Adrenal gland (tissue), 12 donors: ENCODE data around the gene SIX5. TPM values are rescaled to one million over a fixed set of nuclear protein-coding genes. Genes with fewer than 3 reads are reported as not detected.
A peak's percentile ranks its signal among the peaks of the same experiment; 100 is the strongest.
"Not testable (repeated sequence)": the region's sequence is repeated elsewhere in the genome, so short reads cannot be mapped to it uniquely, and the experiment has no call there.

ENCODE experiments used
- DNase-seq, 7 donors: peaks; one replicate each; pipeline ENCODE4 v3.0.0-alpha.2; 2019 to 2020
- H3K27ac ChIP-seq, 5 donors: fragments of 200-600 bp; sonication (generic) in 4 of 5; 1 replicate in 3 of 5; 2 replicates in 2 of 5; pipeline versions ENCODE4 v1.5.1 to v1.8.0; 2016 to 2020; ENCODE audit warnings: mild to moderate bottlenecking in 1 of 5
- H3K27me3 ChIP-seq: fragments of 200-600 bp; 2 replicates; pipeline ENCODE4 v1.8.0; 2021
- H3K36me3 ChIP-seq, 2 donors: fragments of 200-600 bp; replicated peaks in 1 of 2; 1 replicate in 1 of 2; 2 replicates in 1 of 2; pipeline versions ENCODE4 v1.5.1 to v1.8.0; 2018 to 2022
- H3K4me1 ChIP-seq, 2 donors: fragments of 200-600 bp; replicated peaks in 1 of 2; 1 replicate in 1 of 2; 2 replicates in 1 of 2; pipeline versions ENCODE4 v1.5.1 to v1.8.0; 2018 to 2021
- H3K4me3 ChIP-seq, 4 donors: fragments of 200-600 bp; sonication (generic) in 3 of 4; one replicate each; pipeline ENCODE4 v1.5.1; 2016 to 2018
- H3K9me3 ChIP-seq, 3 donors: fragments of 200-600 bp; sonication (generic) in 1 of 3; replicated peaks in 1 of 3; 1 replicate in 2 of 3; 2 replicates in 1 of 3; pipeline versions ENCODE4 v1.5.1 to v1.8.0; 2016 to 2021
- POLR2A ChIP-seq, 2 donors: fragments of 450-650 bp; IDR thresholded peaks; one replicate each; pipeline ENCODE4 v1.6.1; 2017; ENCODE audit warnings: antibody characterized with exemption in 2 of 2, mild to moderate bottlenecking in 2 of 2, moderate library complexity in 1 of 2
- WGBS, 4 donors: extraction: QIAGEN DNeasy Blood & Tissue Kit in 2 of 4; methylation state at CpG; one replicate each; pipeline versions ENCODE4 v1.1.5 to v1.1.7; 2013 to 2017; 5-methylcytosine and 5-hydroxymethylcytosine counted together
- intact Hi-C, 2 donors: fragments of 100-400 bp; cut with DNase I; formaldehyde crosslinking; loops; one replicate each; pipeline versions ENCODE4 v1.14.1 to v1.15.0; 2022 to 2023
- polyA plus RNA-seq, 3 donors: library from polyadenylated mRNA; stranded (reverse); fragments of 200-250 nt in 2 of 3; fragments of 350-450 nt in 1 of 3; fragmentation: Illumina TruSeq in 1 of 3; extraction: RNeasy Lipid Tissue Mini Kit (QIAGEN cat#74804) in 1 of 3; gene quantifications; one replicate each; pipeline ENCODE4 v1.2.3, GENCODE V29; 2013 to 2014
- total RNA-seq, 9 donors: library from RNA; depleted of rRNA in 4 of 9; stranded (reverse); fragments of >200 nt in 4 of 9; fragments of 120-200 nt in 1 of 9; fragmentation: NEBNext Ultra II Directional in 1 of 9; extraction: Animal tissue kit (Norgen Biotek cat#: 25700) in 1 of 9; gene quantifications; one replicate each; pipeline versions ENCODE4 v1.1.0 to v1.2.4, GENCODE V29; 2013 to 2023
- TF ChIP-seq, protein P1 (sequence below), 6 experiments: fragments of 450-650 bp in 4 of 6; fragments of 200-600 bp in 2 of 6; sonication (generic) in 1 of 6; IDR thresholded peaks; 1 replicate in 5 of 6; 2 replicates in 1 of 6; pipeline versions ENCODE4 v1.5.1 to v1.8.0; 2016 to 2021; ENCODE audit warnings: antibody characterized with exemption in 6 of 6, mild to moderate bottlenecking in 2 of 6, moderate library complexity in 1 of 6
- donor health status: healthy with polysubstance abuse.
- donor health status: Bipolar disorder and iron deficiency.
- donor health status: DM: yes; HTN: yes; CAD: no.
- donor health status: DM: no; HTN: no; CAD: no.
- donor health status: DM: no; HTN: no; CAD: no.
- donor health status: DM: yes; HTN: yes; CAD: no.

The SIX5 gene
- total and polyA plus RNA-seq, 12 donors = 6.2 to 69.1 (median 27.1) TPM

DNA sequence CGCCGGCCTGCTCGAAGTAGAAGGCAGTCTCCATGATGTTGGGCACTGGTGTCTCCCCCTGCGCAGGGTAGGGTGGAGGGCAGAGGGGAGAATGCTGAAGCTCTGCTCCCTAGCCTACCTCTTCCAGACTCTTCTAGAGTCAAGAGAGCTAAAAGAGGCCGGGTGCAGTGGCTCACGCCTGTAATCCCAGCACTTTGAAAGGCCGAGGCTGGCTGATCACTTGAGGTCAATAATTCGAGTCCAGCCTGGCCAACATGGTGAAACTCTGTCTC is 35.8 kb upstream of the SIX5 start:
- DNase-seq = no peak
- intact Hi-C loops = no loop called here
- no peaks in the 10 kb centered on the region for H3K9me3 ChIP-seq
- no peak overlapping the region for H3K27ac ChIP-seq
- no peaks in the 10 kb centered on the region for H3K27me3 ChIP-seq
- H3K36me3 ChIP-seq = no peaks in the 10 kb centered on the region
- TF ChIP-seq, protein P1, sequence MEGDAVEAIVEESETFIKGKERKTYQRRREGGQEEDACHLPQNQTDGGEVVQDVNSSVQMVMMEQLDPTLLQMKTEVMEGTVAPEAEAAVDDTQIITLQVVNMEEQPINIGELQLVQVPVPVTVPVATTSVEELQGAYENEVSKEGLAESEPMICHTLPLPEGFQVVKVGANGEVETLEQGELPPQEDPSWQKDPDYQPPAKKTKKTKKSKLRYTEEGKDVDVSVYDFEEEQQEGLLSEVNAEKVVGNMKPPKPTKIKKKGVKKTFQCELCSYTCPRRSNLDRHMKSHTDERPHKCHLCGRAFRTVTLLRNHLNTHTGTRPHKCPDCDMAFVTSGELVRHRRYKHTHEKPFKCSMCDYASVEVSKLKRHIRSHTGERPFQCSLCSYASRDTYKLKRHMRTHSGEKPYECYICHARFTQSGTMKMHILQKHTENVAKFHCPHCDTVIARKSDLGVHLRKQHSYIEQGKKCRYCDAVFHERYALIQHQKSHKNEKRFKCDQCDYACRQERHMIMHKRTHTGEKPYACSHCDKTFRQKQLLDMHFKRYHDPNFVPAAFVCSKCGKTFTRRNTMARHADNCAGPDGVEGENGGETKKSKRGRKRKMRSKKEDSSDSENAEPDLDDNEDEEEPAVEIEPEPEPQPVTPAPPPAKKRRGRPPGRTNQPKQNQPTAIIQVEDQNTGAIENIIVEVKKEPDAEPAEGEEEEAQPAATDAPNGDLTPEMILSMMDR (IDR thresholded peaks at IDR 0.05) = no peak
- TF ChIP-seq POLR2A (IDR thresholded peaks at IDR 0.05) = no peak
- WGBS, 4 donors = 88 to 95% (median 94%) methylated on average over 8 of the region's 8 CpGs
- H3K4me3 ChIP-seq = no peak overlapping the region
- peaks cover 5 to 6% of the 10 kb centered on the region in 2 donors for H3K4me1 ChIP-seq

DNA sequence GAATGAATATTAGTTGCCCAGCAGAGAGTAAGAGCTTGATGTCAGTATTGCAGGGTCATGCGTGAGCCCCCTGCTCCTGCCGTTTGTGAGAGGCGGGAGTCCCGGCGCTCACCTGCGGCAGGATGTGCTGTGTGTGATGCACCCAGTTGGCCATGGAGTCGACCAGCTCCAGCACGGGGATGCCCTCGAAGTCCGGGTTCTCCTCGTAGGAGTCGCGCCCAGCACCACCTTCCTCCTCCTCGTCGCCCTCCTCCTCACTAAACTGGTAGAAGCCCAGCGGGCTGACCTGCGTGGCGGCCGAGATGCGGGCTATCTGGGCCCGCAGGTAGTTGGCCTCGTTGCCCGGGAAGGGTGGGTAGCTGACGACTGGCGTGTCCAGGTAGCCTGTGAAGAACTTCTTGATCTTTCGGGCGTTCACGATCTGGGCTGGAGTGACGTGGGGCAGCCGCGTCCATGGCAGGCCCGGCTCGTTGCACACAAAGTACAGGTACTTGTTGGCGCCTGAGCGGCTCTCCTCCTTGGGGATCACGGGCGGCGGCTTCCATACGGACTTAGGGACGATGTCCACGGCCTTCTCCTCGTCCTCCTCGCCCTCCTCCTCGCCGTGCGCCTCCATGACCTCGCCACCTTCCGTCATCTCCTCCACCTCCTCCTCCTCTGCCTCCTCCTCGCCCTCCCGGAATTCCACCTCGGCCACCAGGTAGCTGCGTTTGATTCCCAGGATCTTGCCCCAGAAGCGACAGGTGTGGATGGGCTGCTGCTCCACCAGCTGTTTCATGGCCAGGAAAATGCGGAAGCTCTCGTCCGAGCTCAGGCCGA is 35.3 kb upstream of the SIX5 start:
- H3K36me3 ChIP-seq = no peaks in the 10 kb centered on the region
- no peak overlapping the region for H3K4me3 ChIP-seq
- WGBS, 4 donors = 88 to 93% (median 91%) methylated on average over 54 to 57 of the region's 57 CpGs
- intact Hi-C loops = no loop called here
- no peaks in the 10 kb centered on the region for H3K27me3 ChIP-seq
- TF ChIP-seq POLR2A (IDR thresholded peaks at IDR 0.05) = no peak
- TF ChIP-seq, protein P1 (IDR thresholded peaks at IDR 0.05) = no peak
- H3K27ac ChIP-seq = no peak overlapping the region
- no peaks in the 10 kb centered on the region for H3K9me3 ChIP-seq
- peaks cover 0 to under 1% of the 10 kb centered on the region in 2 donors for H3K4me1 ChIP-seq
- no peak for DNase-seq

DNA sequence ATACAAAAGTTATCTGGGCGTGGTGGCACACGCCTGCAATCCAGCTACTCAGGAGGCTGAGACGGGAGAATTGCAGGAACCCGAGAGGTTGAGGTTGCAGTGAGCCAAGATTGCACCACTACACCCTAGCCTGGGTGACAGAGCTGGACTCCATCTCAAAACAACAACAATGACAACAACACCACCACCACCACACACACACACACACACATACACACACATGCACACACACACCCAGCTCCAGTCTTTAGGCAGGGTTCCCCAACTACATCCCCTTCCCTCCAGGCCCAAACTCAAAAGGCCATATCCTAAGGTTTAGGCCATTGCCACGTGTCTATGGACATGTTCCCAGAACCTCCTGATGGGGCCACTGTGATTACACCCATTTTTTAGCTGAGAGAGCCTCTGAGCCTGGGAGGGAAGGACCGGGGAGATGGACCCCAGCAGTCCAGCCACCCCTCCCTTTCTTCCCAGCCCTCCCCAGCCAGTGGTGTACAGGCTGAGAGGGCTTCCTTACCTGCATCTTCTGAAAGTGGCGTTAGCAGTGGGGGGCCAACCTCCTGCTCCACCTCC is 32.6 kb upstream of the SIX5 start:
- Histone ChIP-seq H3K4me1 (peaks cover 0 to 3% of the 10 kb centered on the region in 2 donors), H3K27ac (no peak overlapping the region), H3K4me3 (no peak overlapping the region), H3K36me3 (no peaks in the 10 kb centered on the region), H3K27me3 (no peaks in the 10 kb centered on the region), H3K9me3 (no peaks in the 10 kb centered on the region)
- TF ChIP-seq, protein P1 (IDR thresholded peaks at IDR 0.05) = no peak
- TF ChIP-seq POLR2A (IDR thresholded peaks at IDR 0.05) = no peak
- WGBS, 4 donors = 75 to 88% (median 83%) methylated on average over 7 of the region's 7 CpGs
- no peak for DNase-seq
- intact Hi-C loops = no loop called here

DNA sequence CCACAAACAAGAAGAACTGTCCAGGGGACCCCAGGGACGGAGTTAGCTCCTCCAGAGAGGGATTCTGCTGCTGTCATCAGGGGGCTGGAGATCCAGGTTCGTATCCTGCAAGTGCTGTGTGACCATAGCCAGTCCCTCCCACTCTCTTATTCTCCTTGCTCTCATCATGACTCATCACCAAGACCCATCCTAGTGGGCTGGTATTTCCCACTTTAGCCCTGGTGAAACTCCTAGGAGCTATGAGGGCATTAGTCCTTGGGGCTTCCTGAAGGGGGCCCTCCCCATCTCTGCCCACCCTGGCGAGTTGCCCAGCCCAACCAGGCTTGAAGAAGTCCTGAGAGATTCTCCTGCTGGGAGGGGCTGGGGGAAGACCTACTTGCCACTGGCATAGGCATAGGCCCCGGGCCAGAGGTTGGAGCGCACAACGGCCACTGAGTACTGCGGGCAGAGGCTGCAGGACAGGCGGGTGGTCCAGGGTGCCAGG is 31.1 kb upstream of the SIX5 start:
- Histone ChIP-seq H3K27ac (no peak overlapping the region), H3K27me3 (no peaks in the 10 kb centered on the region), H3K4me3 (no peak overlapping the region), H3K36me3 (no peaks in the 10 kb centered on the region), H3K4me1 (peaks cover 0 to 3% of the 10 kb centered on the region in 2 donors), H3K9me3 (no peaks in the 10 kb centered on the region)
- no peak for TF ChIP-seq POLR2A (IDR thresholded peaks at IDR 0.05)
- TF ChIP-seq, protein P1 (IDR thresholded peaks at IDR 0.05) = no peak
- peak in 1 of 7 donors; percentile 39 for DNase-seq
- intact Hi-C loops = no loop called here
- WGBS, 4 donors = 69 to 81% (median 78%) methylated on average over 4 to 8 of the region's 8 CpGs

DNA sequence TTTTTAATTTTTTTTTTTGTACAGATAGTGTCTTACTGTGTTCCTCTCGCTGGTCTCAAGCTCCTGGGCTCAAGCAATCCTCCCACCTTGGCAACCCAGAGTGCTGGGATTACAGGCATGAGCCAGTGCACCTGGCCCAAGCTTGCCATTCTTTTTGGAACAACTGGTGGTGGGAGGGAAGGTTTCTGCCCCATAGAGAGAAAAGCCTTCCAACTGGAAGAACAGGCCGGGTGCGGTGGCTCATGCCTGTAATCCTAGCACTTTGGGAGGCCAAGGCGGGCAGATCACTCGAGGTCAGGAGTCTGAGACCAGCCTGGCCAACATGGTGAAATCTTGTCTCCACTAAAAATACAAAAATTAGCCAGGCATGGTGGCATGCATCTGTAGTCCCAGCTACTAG is 30.5 kb upstream of the SIX5 start:
- DNase-seq, H3K4me1 ChIP-seq, H3K27me3 ChIP-seq, H3K9me3 ChIP-seq, intact Hi-C loops, H3K27ac ChIP-seq, H3K36me3 ChIP-seq, H3K4me3 ChIP-seq: not testable (repeated sequence)
- WGBS, 4 donors = 85 to 88% (median 87%) methylated on average over 5 of the region's 5 CpGs
